Stimulated activated CD4-positive, alpha-beta T cell treated with anti-CD3 and anti-CD28 coated beads, Interleukin-1b, Interleukin-23, amount 100 ng/mL, for 4 hours (primary cell): Measurements from ENCODE around the gene C10orf105.

ENCODE experiments used
- DNase-seq, 2 donors: peaks; one replicate each; pipeline ENCODE4 v3.0.0-alpha.2; 2020; ENCODE audit warnings: low read depth in 2 of 2

The C10orf105 gene

GRCh38 chr10:71677261-71677660, 42.3 kb downstream of the C10orf105 start:
- no peak for DNase-seq

- no peak for DNase-seq
Observed at GRCh38 chr10:71675295-71675970, 44.1 kb downstream of the C10orf105 start.

- DNase-seq = no peak
Observed at GRCh38 chr10:71671994-71672946, 47.3 kb downstream of the C10orf105 start.

GRCh38 chr10:71667387-71667752, 52.2 kb downstream of the C10orf105 start:
- no peak for DNase-seq

- no peak for DNase-seq
Observed at GRCh38 chr10:71666639-71667386, 52.8 kb downstream of the C10orf105 start.

DNA sequence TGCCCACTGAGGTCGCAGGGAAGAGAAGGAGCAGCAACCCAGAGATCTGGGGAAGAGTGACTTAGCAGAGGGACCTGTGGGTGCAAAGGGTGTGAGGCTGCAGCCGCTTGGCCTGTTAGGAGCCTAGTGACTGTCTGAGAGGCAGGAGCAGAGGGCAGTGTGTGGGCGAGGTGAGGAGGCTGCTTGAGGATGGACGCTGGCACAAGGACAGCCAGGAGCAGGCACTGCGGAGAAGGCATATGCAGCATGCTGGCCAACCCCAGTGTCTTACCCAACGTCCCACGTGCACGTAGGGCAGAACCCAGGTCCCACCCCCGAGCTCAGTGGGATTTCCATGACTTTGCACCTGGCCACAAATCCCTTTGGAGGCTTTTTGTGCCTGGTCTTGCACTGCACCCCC, 54.1 kb downstream of the C10orf105 start:
- DNase-seq = no peak

DNA sequence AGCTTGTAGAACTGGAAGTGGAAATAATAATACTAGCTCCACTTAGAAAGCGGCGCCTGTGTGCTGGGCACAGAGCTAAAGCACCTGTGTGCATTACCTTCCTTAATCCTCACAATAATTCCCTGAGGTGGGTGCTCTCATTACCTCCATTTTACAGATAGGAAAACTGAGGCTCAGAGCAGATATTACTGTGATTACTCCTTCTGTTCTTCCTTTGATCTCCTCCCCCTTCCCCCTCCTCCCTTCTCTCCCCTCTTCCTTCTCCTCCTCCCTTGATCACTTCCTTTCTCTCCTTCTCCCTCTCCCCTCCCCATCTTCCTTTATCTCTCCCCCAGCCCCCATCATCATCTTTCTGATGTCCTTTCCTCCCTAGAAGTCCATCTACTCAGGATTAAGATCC, 55.0 kb downstream of the C10orf105 start:
- no peak for DNase-seq

GRCh38 chr10:71663311-71663710, 56.3 kb downstream of the C10orf105 start:
- no peak for DNase-seq

GRCh38 chr10:71661779-71662336, 57.7 kb downstream of the C10orf105 start:
- DNase-seq = no peak
